Body of pancreas (tissue), 4 donors: ENCODE measurements around the gene POLR1G.

Experiments used
- POLR2A ChIP-seq, 3 donors: fragments of 450-650 bp; IDR thresholded peaks; one replicate each; pipeline ENCODE4 v1.6.1; 2016; ENCODE audit warnings: antibody characterized with exemption in 3 of 3, mild to moderate bottlenecking in 2 of 3
- TF ChIP-seq, protein P1 (sequence below), 7 experiments: fragments of 450-650 bp in 4 of 7; fragments of 200-600 bp in 3 of 7; sonication (generic) in 3 of 7; IDR thresholded peaks; one replicate each; pipeline ENCODE4 v1.5.1; 2016 to 2019; ENCODE audit warnings: antibody characterized with exemption in 7 of 7

DNA sequence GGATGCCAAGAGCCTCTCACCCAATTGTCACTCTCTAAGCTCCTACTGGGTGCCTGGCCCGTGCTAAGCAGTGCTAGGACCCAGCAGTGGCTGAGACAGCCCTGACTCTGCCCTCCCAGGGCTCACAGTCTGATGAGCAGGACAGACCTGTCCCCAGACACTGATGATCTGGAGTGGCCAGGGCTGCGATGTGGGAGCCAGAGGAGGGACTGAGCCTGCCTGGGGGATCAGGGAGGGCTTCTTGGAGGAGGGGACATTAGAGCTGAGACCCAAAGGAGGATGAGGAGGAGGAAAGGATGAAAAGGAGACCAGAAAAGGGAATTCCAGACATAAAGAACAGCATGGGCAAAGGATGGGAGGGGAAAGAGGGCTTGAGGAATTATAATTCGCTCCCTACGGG lies 10.7 kb downstream of the POLR1G start:
- TF ChIP-seq, protein P1, sequence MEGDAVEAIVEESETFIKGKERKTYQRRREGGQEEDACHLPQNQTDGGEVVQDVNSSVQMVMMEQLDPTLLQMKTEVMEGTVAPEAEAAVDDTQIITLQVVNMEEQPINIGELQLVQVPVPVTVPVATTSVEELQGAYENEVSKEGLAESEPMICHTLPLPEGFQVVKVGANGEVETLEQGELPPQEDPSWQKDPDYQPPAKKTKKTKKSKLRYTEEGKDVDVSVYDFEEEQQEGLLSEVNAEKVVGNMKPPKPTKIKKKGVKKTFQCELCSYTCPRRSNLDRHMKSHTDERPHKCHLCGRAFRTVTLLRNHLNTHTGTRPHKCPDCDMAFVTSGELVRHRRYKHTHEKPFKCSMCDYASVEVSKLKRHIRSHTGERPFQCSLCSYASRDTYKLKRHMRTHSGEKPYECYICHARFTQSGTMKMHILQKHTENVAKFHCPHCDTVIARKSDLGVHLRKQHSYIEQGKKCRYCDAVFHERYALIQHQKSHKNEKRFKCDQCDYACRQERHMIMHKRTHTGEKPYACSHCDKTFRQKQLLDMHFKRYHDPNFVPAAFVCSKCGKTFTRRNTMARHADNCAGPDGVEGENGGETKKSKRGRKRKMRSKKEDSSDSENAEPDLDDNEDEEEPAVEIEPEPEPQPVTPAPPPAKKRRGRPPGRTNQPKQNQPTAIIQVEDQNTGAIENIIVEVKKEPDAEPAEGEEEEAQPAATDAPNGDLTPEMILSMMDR (IDR thresholded peaks at IDR 0.05) = no peak
- TF ChIP-seq POLR2A (IDR thresholded peaks at IDR 0.05) = no peak
